HepG2 (cell line): ENCODE measurements around the gene NOSIP. TPM values are rescaled to one million over a fixed set of nuclear protein-coding genes. Genes with fewer than 3 reads are reported as not detected.

ENCODE experiments used
- BRF2 ChIP-seq: sonication (generic); formaldehyde crosslinking; IDR thresholded peaks from 2 replicates; pipeline ENCODE4 v1.8.1; 2022; ENCODE audit warnings: mild to moderate bottlenecking, missing genetic modification reagents
- CHCHD3 ChIP-seq: sonication (generic); formaldehyde crosslinking; IDR thresholded peaks from 2 replicates; pipeline ENCODE4 v1.8.0; 2022; ENCODE audit warnings: mild to moderate bottlenecking, missing genetic modification reagents, moderate library complexity
- DMAP1 ChIP-seq: IDR thresholded peaks from 2 replicates; pipeline ENCODE4 v1.6.1; 2016
- HMG20A ChIP-seq: IDR thresholded peaks from 2 replicates; pipeline ENCODE4 v1.6.1; 2016; ENCODE audit warnings: borderline replicate concordance
- HMGA1 ChIP-seq: sonication (generic); formaldehyde crosslinking; conservative IDR thresholded peaks from 2 replicates; pipeline ENCODE4 v1.4.0; 2020; ENCODE audit warnings: missing genetic modification reagents
- HNF4A ChIP-seq: sonication (generic); formaldehyde crosslinking; IDR thresholded peaks from 2 replicates; pipeline ENCODE4 v1.4.0; 2020; ENCODE audit warnings: missing genetic modification reagents
- KDM3A ChIP-seq: IDR thresholded peaks from 2 replicates; pipeline ENCODE4 v1.6.1; 2018; ENCODE audit warnings: low read depth, missing compliant biosample characterization
- LCORL ChIP-seq, 2 experiments: fragments of 450-650 bp in 1 of 2; sonication (generic) in 1 of 2; formaldehyde crosslinking in 1 of 2; IDR thresholded peaks; 2 replicates each; pipeline versions ENCODE4 v1.5.0 to v1.6.1; 2017 to 2020; ENCODE audit warnings: antibody characterized with exemption in 1 of 2, missing genetic modification reagents in 1 of 2
- MAX ChIP-seq: IDR thresholded peaks from 2 replicates; pipeline ENCODE4 v1.6.1; 2012; ENCODE audit warnings: inconsistent platforms
- MTERF4 ChIP-seq: sonication (generic); formaldehyde crosslinking; IDR thresholded peaks from 2 replicates; pipeline ENCODE4 v1.8.0; 2023; ENCODE audit warnings: mild to moderate bottlenecking, missing genetic modification reagents
- NBN ChIP-seq: fragments of 450-650 bp; conservative IDR thresholded peaks from 2 replicates; pipeline ENCODE4 v1.6.1; 2017
- PRDM4 ChIP-seq: sonication (generic); formaldehyde crosslinking; IDR thresholded peaks from 2 replicates; pipeline ENCODE4 v1.9.0; 2021; ENCODE audit warnings: missing genetic modification reagents, borderline replicate concordance
- RCOR2 ChIP-seq: IDR thresholded peaks from 2 replicates; pipeline ENCODE4 v1.6.1; 2016; ENCODE audit warnings: missing biosample characterization, missing genetic modification reagents
- SP1 ChIP-seq, 2 experiments: fragments of 450-650 bp in 1 of 2; sonication (generic) in 1 of 2; formaldehyde crosslinking in 1 of 2; IDR thresholded peaks; 2 replicates each; pipeline versions ENCODE4 v1.4.0 to v1.6.1; 2016 to 2020; ENCODE audit warnings: missing genetic modification reagents in 1 of 2
- TRIM22 ChIP-seq: fragments of 450-650 bp; IDR thresholded peaks from 2 replicates; pipeline ENCODE4 v1.6.1; 2017
- TSC22D2 ChIP-seq: sonication (generic); formaldehyde crosslinking; IDR thresholded peaks from 2 replicates; pipeline ENCODE4 v1.5.1; 2020; ENCODE audit warnings: missing genetic modification reagents, mild to moderate bottlenecking, borderline replicate concordance
- ZBTB10 ChIP-seq: sonication (generic); formaldehyde crosslinking; IDR thresholded peaks from 2 replicates; pipeline ENCODE4 v1.4.0; 2020; ENCODE audit warnings: missing genetic modification reagents, borderline replicate concordance
- ZNF160 ChIP-seq: sonication (generic); formaldehyde crosslinking; IDR thresholded peaks from 2 replicates; pipeline ENCODE4 v1.8.0; 2022; ENCODE audit warnings: mild to moderate bottlenecking, inconsistent platforms, missing genetic modification reagents
- ZNF460 ChIP-seq: sonication (generic); formaldehyde crosslinking; IDR thresholded peaks from 2 replicates; pipeline ENCODE4 v1.5.1; 2020; ENCODE audit warnings: missing genetic modification reagents, mild to moderate bottlenecking, borderline replicate concordance
- ZNF496 ChIP-seq: sonication (generic); formaldehyde crosslinking; IDR thresholded peaks from 2 replicates; pipeline ENCODE4 v1.8.1; 2023; ENCODE audit warnings: mild to moderate bottlenecking, moderate library complexity, missing genetic modification reagents; ENCODE audit not compliant: insufficient replicate concordance
- ZNF549 ChIP-seq: sonication (generic); formaldehyde crosslinking; IDR thresholded peaks from 2 replicates; pipeline ENCODE4 v1.5.0; 2020; ENCODE audit warnings: missing genetic modification reagents
- polyA plus RNA-seq, 8 experiments: library from polyadenylated mRNA; depleted of rRNA in 3 of 8; stranded (reverse) in 7 of 8; unstranded in 1 of 8; fragments of >200 nt; fragmentation: Illumina TruSeq in 4 of 8; extraction: Trizol in 4 of 8; gene quantifications; 2 replicates each; pipeline versions ENCODE4 v1.2.1 to v1.2.3, GENCODE V29; 2011 to 2016; ENCODE audit warnings: low read depth in 4 of 8, missing spikeins in 1 of 8, mixed read lengths in 1 of 8; ENCODE audit not compliant: insufficient read depth in 1 of 8
- total RNA-seq, 5 experiments: library from RNA; depleted of rRNA; stranded (reverse); fragments of >200 nt; fragmentation: Illumina TruSeq; extraction: Trizol; gene quantifications; 2 replicates each; pipeline ENCODE4 v1.2.3, GENCODE V29; 2016; ENCODE audit warnings: low read depth in 1 of 5

The NOSIP gene
- total and polyA plus RNA-seq, 2 of the 13 experiments (the other 11 are each of a cell fraction or from before 2014, with no cell fraction given), result 54.3 to 78.0 TPM

- TF ChIP-seq ZBTB10, result no peak
- TF ChIP-seq SP1 (IDR thresholded peaks at IDR 0.05), result no peak
- no peak for TF ChIP-seq SP1 (CRISPR knock-in tag; IDR thresholded peaks at IDR 0.05)
- TF ChIP-seq DMAP1 (CRISPR knock-in tag), result no peak
- no peak for TF ChIP-seq RCOR2 (CRISPR knock-in tag)
- no peak for TF ChIP-seq TSC22D2 (CRISPR knock-in tag)
- no peak for TF ChIP-seq ZNF460 (CRISPR knock-in tag)
- TF ChIP-seq NBN, result no peak
- TF ChIP-seq MAX, result no peak; the same call in 1 of the 2 replicates
- TF ChIP-seq LCORL (IDR thresholded peaks at IDR 0.05), result no peak
- TF ChIP-seq LCORL (CRISPR knock-in tag; IDR thresholded peaks at IDR 0.05), result no peak
- TF ChIP-seq BRF2, result no peak
- no peak for TF ChIP-seq PRDM4
- peak; percentile 76; the same call in 1 of the 2 replicates for TF ChIP-seq KDM3A (CRISPR knock-in tag)
- no peak for TF ChIP-seq CHCHD3 (CRISPR knock-in tag)
- TF ChIP-seq ZNF549 (CRISPR knock-in tag), result no peak
- TF ChIP-seq HMG20A (CRISPR knock-in tag), result no peak
- TF ChIP-seq ZNF496 (CRISPR knock-in tag), result no peak
- no peak for TF ChIP-seq ZNF160
- peak; percentile 62; the same call in 1 of the 2 replicates for TF ChIP-seq HNF4A (CRISPR knock-in tag)
- TF ChIP-seq HMGA1, result no peak
- TF ChIP-seq MTERF4 (CRISPR knock-in tag), result no peak
- no peak for TF ChIP-seq TRIM22
Observed at GRCh38 chr19:49506575-49507105, 73.7 kb downstream of the NOSIP start (continued).
